Thymus (tissue), 11 donors: Measurements from ENCODE around the gene STON2. TPM values are rescaled to one million over a fixed set of nuclear protein-coding genes. Genes with fewer than 3 reads are reported as not detected.

Experiments
- DNase-seq, 9 donors: peaks; one replicate each; pipeline ENCODE4 v3.0.0-alpha.2; 2013; ENCODE audit warnings: low spot score in 9 of 9, low read depth in 6 of 9, missing footprints in 1 of 9
- H3K27ac ChIP-seq, 2 donors: one replicate each; pipeline ENCODE4 v1.5.1; 2013; ENCODE audit warnings: control low read depth in 1 of 2, low read depth in 1 of 2, low read length in 1 of 2, mild to moderate bottlenecking in 1 of 2, moderate library complexity in 1 of 2
- H3K27me3 ChIP-seq, 2 donors: one replicate each; pipeline ENCODE4 v1.5.1; 2013; ENCODE audit warnings: low read length in 1 of 2; ENCODE audit not compliant: control insufficient read depth in 2 of 2, insufficient read depth in 1 of 2
- H3K36me3 ChIP-seq, 2 donors: one replicate each; pipeline ENCODE4 v1.5.1; 2013; ENCODE audit warnings: low read length in 1 of 2, mild to moderate bottlenecking in 1 of 2, moderate library complexity in 1 of 2; ENCODE audit not compliant: control insufficient read depth in 2 of 2, insufficient read depth in 2 of 2
- H3K4me1 ChIP-seq, 2 donors: one replicate each; pipeline ENCODE4 v1.5.1; 2013; ENCODE audit warnings: low read length in 2 of 2; ENCODE audit not compliant: control insufficient read depth in 2 of 2, insufficient read depth in 2 of 2
- H3K4me3 ChIP-seq, 2 donors: one replicate each; pipeline ENCODE4 v1.5.1; 2013; ENCODE audit warnings: low read length in 2 of 2, control low read depth in 1 of 2, mild to moderate bottlenecking in 1 of 2
- H3K9me3 ChIP-seq, 2 donors: one replicate each; pipeline ENCODE4 v1.5.1; 2013; ENCODE audit warnings: low read length in 1 of 2, mild to moderate bottlenecking in 1 of 2; ENCODE audit not compliant: control insufficient read depth in 2 of 2, insufficient read depth in 1 of 2
- WGBS: extraction: QIAGEN DNeasy Blood & Tissue Kit; methylation state at CpG from one replicate; pipeline ENCODE4 v1.1.7; 2013; 5-methylcytosine and 5-hydroxymethylcytosine counted together
- polyA plus RNA-seq: library from polyadenylated mRNA; stranded (reverse); fragments of 200-250 nt; gene quantifications from one replicate; pipeline ENCODE4 v1.2.3, GENCODE V29; 2013
- total RNA-seq: library from RNA; stranded (reverse); fragments of 120-200 nt; gene quantifications from one replicate; pipeline ENCODE4 v1.2.4, GENCODE V29; 2013
- donor health status: healthy.

Gene STON2
- total and polyA plus RNA-seq, 2 donors = 5.4 to 6.1 TPM

- H3K4me1 ChIP-seq = peaks cover 0 to 3% of the 10 kb centered on the region in 2 donors
- no peak overlapping the region for H3K4me3 ChIP-seq
- no peak overlapping the region for H3K27ac ChIP-seq
- H3K9me3 ChIP-seq = no peaks in the 10 kb centered on the region
- H3K36me3 ChIP-seq = no peaks in the 10 kb centered on the region
- H3K27me3 ChIP-seq = no peaks in the 10 kb centered on the region
- 98% methylated on average over 1 of the region's 1 CpG for WGBS
- no peak for DNase-seq
Measured at GRCh38 chr14:81332725-81333124, 67.4 kb downstream of the STON2 start.

- H3K36me3 ChIP-seq = no peaks in the 10 kb centered on the region
- H3K27ac ChIP-seq = no peak overlapping the region
- no peaks in the 10 kb centered on the region for H3K9me3 ChIP-seq
- WGBS = 94% methylated on average over 4 of the region's 4 CpGs
- DNase-seq = no peak
- H3K4me3 ChIP-seq = no peak overlapping the region
- H3K27me3 ChIP-seq = no peaks in the 10 kb centered on the region
- H3K4me1 ChIP-seq = peaks cover 0 to 3% of the 10 kb centered on the region in 2 donors
Measured at GRCh38 chr14:81331229-81332021, 68.7 kb downstream of the STON2 start.

GRCh38 chr14:81330619-81331122, 69.5 kb downstream of the STON2 start:
- 85% methylated on average over 3 of the region's 3 CpGs for WGBS
- no peaks in the 10 kb centered on the region for H3K27me3 ChIP-seq

GRCh38 chr14:81329640-81330381, 70.3 kb downstream of the STON2 start:
- Histone ChIP-seq H3K4me3 (no peak overlapping the region), H3K36me3 (no peaks in the 10 kb centered on the region), H3K27me3 (no peaks in the 10 kb centered on the region), H3K9me3 (no peaks in the 10 kb centered on the region), H3K4me1 (peaks cover 0 to 3% of the 10 kb centered on the region in 2 donors), H3K27ac (peak overlapping the region in 1 of 2 donors; percentile 31)
- DNase-seq = peak in 1 of 9 donors; percentile 9
- 92% methylated on average over 9 of the region's 9 CpGs for WGBS

More at GRCh38 chr14:81330619-81331122, 69.5 kb downstream of the STON2 start:
- H3K27ac ChIP-seq = no peak overlapping the region
- no peaks in the 10 kb centered on the region for H3K9me3 ChIP-seq
- H3K36me3 ChIP-seq = no peaks in the 10 kb centered on the region
- H3K4me3 ChIP-seq = no peak overlapping the region
- peaks cover 0 to 3% of the 10 kb centered on the region in 2 donors for H3K4me1 ChIP-seq
- no peak for DNase-seq

- Histone ChIP-seq H3K4me1 (peaks cover 0 to 3% of the 10 kb centered on the region in 2 donors), H3K27me3 (no peaks in the 10 kb centered on the region), H3K27ac (no peak overlapping the region), H3K36me3 (no peaks in the 10 kb centered on the region), H3K4me3 (no peak overlapping the region), H3K9me3 (no peaks in the 10 kb centered on the region)
- no peak for DNase-seq
- WGBS = 92% methylated on average over 2 of the region's 2 CpGs
Measured at GRCh38 chr14:81326451-81326850, 73.7 kb downstream of the STON2 start.

- Histone ChIP-seq H3K4me3 (no peak overlapping the region), H3K4me1 (no peaks in the 10 kb centered on the region), H3K9me3 (no peaks in the 10 kb centered on the region), H3K27ac (peak overlapping the region in 1 of 2 donors; percentile 36), H3K27me3 (no peaks in the 10 kb centered on the region), H3K36me3 (no peaks in the 10 kb centered on the region)
- WGBS = 91% methylated on average over 11 of the region's 11 CpGs
- no peak for DNase-seq
Measured at GRCh38 chr14:81324011-81324410, 76.1 kb downstream of the STON2 start.

- Histone ChIP-seq H3K4me1 (no peaks in the 10 kb centered on the region), H3K4me3 (no peak overlapping the region), H3K27ac (no peak overlapping the region), H3K9me3 (no peaks in the 10 kb centered on the region), H3K36me3 (no peaks in the 10 kb centered on the region), H3K27me3 (no peaks in the 10 kb centered on the region)
- WGBS = 94% methylated on average over 2 of the region's 2 CpGs
- DNase-seq = no peak
Measured at GRCh38 chr14:81323093-81323492, 77.0 kb downstream of the STON2 start.

- Histone ChIP-seq H3K4me1 (no peaks in the 10 kb centered on the region), H3K27me3 (no peaks in the 10 kb centered on the region), H3K27ac (no peak overlapping the region), H3K36me3 (no peaks in the 10 kb centered on the region), H3K4me3 (no peak overlapping the region), H3K9me3 (no peaks in the 10 kb centered on the region)
- WGBS = 92% methylated on average over 3 of the region's 3 CpGs
- no peak for DNase-seq
Measured at GRCh38 chr14:81319946-81320345, 80.2 kb downstream of the STON2 start.

GRCh38 chr14:81319314-81319713, 80.8 kb downstream of the STON2 start:
- H3K27me3 ChIP-seq = no peaks in the 10 kb centered on the region
- no peak for DNase-seq
- 97% methylated on average over 2 of the region's 2 CpGs for WGBS
- H3K27ac ChIP-seq = no peak overlapping the region
- no peak overlapping the region for H3K4me3 ChIP-seq
- no peaks in the 10 kb centered on the region for H3K9me3 ChIP-seq
- H3K4me1 ChIP-seq = no peaks in the 10 kb centered on the region
- H3K36me3 ChIP-seq = no peaks in the 10 kb centered on the region
